Neural cell (in vitro differentiated cells): ENCODE results near the gene FGF4.
A peak's percentile ranks its signal among the peaks of the same experiment; 100 is the strongest.

Experiments used
- EP300 ChIP-seq: fragments of 450-650 bp; conservative IDR thresholded peaks from 2 replicates; pipeline ENCODE4 v1.6.1; 2014; ENCODE audit warnings: antibody characterized with exemption, mild to moderate bottlenecking, moderate library complexity; ENCODE audit not compliant: poor library complexity, severe bottlenecking
- TF ChIP-seq, protein P1 (sequence below): fragments of 450-650 bp; IDR thresholded peaks from 2 replicates; pipeline ENCODE4 v1.5.1; 2014; ENCODE audit warnings: antibody characterized with exemption, mild to moderate bottlenecking, moderate library complexity; ENCODE audit not compliant: poor library complexity, severe bottlenecking

GRCh38 chr11:69819541-69820070, 44.5 kb upstream of the FGF4 start:
- TF ChIP-seq EP300 = no peak
- TF ChIP-seq, protein P1, sequence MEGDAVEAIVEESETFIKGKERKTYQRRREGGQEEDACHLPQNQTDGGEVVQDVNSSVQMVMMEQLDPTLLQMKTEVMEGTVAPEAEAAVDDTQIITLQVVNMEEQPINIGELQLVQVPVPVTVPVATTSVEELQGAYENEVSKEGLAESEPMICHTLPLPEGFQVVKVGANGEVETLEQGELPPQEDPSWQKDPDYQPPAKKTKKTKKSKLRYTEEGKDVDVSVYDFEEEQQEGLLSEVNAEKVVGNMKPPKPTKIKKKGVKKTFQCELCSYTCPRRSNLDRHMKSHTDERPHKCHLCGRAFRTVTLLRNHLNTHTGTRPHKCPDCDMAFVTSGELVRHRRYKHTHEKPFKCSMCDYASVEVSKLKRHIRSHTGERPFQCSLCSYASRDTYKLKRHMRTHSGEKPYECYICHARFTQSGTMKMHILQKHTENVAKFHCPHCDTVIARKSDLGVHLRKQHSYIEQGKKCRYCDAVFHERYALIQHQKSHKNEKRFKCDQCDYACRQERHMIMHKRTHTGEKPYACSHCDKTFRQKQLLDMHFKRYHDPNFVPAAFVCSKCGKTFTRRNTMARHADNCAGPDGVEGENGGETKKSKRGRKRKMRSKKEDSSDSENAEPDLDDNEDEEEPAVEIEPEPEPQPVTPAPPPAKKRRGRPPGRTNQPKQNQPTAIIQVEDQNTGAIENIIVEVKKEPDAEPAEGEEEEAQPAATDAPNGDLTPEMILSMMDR = peak; percentile 42
